ENCODE results near the gene TPCN1.

The TPCN1 gene

DNA sequence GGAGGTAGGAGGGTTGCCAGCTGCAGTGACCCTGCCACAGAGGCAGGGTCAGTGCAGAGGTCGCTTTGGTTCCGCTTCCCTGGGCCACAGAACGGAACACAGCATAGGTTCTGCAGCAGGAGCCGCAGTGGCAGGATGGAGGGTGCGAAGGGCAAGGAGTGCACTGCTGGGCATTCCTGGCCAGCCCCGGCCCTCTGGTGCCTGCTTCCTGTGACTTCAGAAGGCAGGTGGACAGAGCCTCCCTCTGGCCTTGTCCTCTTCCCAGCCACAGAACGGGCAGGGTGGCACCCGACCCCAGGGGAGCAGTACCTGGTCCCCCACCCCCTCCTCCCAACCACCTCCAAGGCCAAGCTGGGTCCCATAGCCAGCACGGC is 75.9 kb downstream of the TPCN1 start:
- Histone ChIP-seq H3K27me3 (ENCODE audit: insufficient read depth, low read length) (no peaks in the 10 kb centered on the region), H3K9me3 (ENCODE audit: low read length) (peaks cover 2% of the 10 kb centered on the region), H3K4me1 (ENCODE audit: insufficient read depth, low read length) (peaks cover 3% of the 10 kb centered on the region), H3K36me3 (ENCODE audit: insufficient read depth, low read length) (peaks cover 4% of the 10 kb centered on the region), H3K4me3 (ENCODE audit: low read length) (no peak overlapping the region), H2AFZ (ENCODE audit: low read depth, low read length) (no peak overlapping the region)

DNA sequence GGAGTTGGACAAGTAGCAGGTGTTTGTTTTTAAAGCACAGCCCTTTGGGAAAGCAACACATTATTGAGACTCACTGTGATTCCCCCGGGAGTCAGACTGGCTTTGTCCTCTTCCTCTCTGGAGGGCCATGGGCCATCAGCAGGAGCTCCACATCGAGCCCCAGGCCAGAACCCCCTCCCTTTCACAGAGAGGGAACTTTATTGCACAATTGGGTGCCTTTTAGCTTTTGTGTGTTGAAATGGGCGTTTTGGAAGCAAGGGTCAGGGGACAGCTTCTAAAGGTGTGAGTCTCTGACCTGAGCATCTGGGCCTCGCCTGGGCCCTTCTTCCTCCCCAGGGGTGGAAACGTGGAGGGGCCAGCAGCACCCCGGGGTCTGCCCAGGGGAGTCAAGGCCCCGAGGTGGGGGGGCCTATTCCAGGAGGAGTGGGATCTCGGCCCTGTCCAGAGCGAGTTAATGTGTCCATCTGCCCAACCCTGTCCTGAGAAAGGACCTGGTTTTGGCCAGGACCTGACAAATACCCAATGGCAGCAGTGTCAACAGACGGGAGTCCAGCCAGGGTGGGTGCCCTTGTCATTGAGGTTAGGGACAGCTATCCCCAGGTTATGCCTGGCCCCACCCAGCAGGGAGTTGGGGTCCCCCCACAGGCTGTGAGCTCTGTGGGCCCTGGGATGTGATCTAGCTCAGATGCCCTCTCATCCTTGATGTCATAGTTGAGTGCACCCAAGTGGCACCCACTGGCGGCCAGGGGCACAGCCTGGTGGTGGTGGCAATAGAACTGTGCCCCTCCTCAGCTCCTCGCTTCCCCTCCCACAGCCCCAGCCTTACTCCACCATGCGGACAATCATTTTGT is 76.6 kb downstream of the TPCN1 start:
- Histone ChIP-seq H3K4me3 (ENCODE audit: low read length) (no peak overlapping the region), H2AFZ (ENCODE audit: low read depth, low read length) (no peak overlapping the region), H3K9me3 (ENCODE audit: low read length) (peaks cover 2% of the 10 kb centered on the region), H3K27me3 (ENCODE audit: insufficient read depth, low read length) (no peaks in the 10 kb centered on the region), H3K36me3 (ENCODE audit: insufficient read depth, low read length) (peaks cover 4% of the 10 kb centered on the region), H3K4me1 (ENCODE audit: insufficient read depth, low read length) (peaks cover 6% of the 10 kb centered on the region)

DNA sequence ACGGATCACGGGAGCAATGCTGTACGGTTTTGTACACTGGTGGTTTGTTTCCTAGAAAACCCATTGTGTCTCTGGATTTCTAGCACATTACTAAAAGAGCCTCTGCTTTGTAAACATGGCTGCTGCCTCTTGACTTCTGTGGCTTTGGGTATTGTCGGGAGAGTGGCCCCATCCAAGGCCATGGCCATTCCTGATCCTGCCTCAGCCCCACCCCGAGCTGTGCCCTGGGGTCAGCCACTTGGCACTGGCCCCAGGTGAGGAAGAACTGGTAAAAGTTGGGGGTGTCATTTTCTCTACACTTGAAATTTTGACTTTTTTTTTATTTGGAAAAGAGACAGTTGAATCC is 77.2 kb downstream of the TPCN1 start:
- Histone ChIP-seq H2AFZ (ENCODE audit: low read depth, low read length) (no peak overlapping the region), H3K4me1 (ENCODE audit: insufficient read depth, low read length) (peaks cover 6% of the 10 kb centered on the region), H3K9me3 (ENCODE audit: low read length) (peaks cover 2% of the 10 kb centered on the region), H3K4me3 (ENCODE audit: low read length) (no peak overlapping the region), H3K36me3 (ENCODE audit: insufficient read depth, low read length) (peaks cover 4% of the 10 kb centered on the region), H3K27me3 (ENCODE audit: insufficient read depth, low read length) (no peaks in the 10 kb centered on the region)

DNA sequence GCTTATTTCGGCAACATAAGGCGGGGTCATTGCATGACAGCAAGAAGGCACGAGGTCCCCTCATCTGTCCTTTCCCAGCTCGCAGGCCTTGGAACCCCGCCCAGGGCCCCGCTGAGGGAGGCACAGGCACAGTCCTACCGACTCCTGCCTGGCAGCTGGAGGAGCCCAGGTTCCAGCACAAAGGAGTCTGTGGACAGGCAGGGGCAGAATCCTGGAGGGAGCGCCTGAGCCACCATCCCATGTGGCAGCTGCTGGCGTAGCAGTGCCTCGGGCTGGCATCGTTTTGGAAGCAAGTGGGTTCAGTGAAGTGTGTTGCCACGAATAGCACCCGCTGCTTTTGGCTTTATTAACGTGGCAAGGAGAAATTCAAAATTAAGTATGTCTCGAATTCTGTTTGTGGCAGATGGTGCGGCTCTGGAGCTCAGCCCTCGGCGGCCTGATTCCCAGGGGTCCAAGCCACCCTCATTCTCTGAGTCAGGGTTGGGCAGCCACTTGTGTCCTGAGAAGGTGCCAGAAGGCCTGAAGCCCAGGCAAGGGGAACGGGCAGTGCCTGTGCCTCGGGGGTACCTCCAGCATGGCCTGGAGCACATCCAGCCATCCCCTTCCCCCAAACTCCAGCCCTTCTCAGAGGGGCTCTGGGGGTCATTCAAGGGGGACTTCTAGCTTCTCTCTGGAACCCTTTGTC is 77.7 kb downstream of the TPCN1 start:
- Histone ChIP-seq H3K9me3 (ENCODE audit: low read length) (peaks cover 2% of the 10 kb centered on the region), H3K4me3 (ENCODE audit: low read length) (no peak overlapping the region), H3K36me3 (ENCODE audit: insufficient read depth, low read length) (peaks cover 4% of the 10 kb centered on the region), H3K4me1 (ENCODE audit: insufficient read depth, low read length) (peaks cover 6% of the 10 kb centered on the region), H2AFZ (ENCODE audit: low read depth, low read length) (no peak overlapping the region), H3K27me3 (ENCODE audit: insufficient read depth, low read length) (no peaks in the 10 kb centered on the region)

DNA sequence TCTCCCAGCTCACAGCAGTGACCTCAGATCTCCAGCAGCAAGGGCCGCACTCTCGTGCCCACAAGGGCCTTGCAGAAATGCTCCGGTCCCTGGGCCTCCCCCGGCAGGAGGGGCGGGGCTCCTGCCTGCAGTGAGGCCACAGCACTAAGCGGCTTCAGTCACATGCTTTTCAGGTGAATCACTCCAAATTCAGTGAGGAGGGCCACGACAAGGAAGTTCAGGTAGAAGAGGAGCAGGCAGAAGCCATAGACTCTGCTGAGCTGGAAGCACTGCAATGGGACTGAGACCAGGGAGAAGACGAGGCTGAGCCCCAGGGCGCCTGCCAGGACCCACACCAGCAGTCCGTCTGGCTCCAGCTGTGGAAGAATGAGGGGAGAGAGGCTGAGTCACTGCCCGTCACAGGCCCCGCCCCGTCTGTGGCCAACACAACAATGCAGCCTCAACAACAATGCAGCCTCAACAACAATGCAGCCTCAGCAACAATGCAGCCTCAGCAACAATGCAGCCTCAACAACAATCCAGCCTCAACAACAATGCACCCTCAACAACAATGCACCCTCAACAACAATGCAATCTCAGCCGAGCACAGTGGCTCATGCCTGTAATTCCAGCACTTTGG is 78.5 kb downstream of the TPCN1 start:
- peaks cover 2% of the 10 kb centered on the region for H3K9me3 ChIP-seq (ENCODE audit: low read length)
- H3K36me3 ChIP-seq (ENCODE audit: insufficient read depth, low read length) = peaks cover 4% of the 10 kb centered on the region
- H3K4me3 ChIP-seq (ENCODE audit: low read length) = no peak overlapping the region
- peaks cover 6% of the 10 kb centered on the region for H3K4me1 ChIP-seq (ENCODE audit: insufficient read depth, low read length)
- no peaks in the 10 kb centered on the region for H3K27me3 ChIP-seq (ENCODE audit: insufficient read depth, low read length)
- H2AFZ ChIP-seq (ENCODE audit: low read depth, low read length) = no peak overlapping the region

DNA sequence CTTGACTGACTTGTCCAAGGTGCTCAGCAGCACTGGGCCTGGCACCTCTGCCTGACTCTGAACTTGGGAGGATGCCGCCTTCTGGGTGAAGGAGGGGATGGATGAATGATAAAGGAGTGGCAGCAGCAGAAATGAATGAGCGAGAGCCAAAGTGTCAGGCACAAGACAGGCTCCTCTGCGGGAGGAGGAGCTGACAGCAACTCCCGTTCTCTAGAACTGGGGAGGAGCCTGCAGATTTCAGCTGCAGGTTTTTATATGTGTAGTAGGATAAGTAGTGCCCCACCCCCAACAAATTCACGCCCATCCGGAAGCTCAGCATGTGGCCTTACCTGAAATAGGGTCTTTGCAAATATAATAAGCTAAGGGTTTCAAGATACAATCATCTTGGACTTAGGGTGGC is 80.5 kb downstream of the TPCN1 start:
- Histone ChIP-seq H3K27me3 (ENCODE audit: insufficient read depth, low read length) (no peaks in the 10 kb centered on the region), H3K4me3 (ENCODE audit: low read length) (no peak overlapping the region), H3K36me3 (ENCODE audit: insufficient read depth, low read length) (peaks cover 4% of the 10 kb centered on the region), H3K4me1 (ENCODE audit: insufficient read depth, low read length) (peaks cover 6% of the 10 kb centered on the region), H3K9me3 (ENCODE audit: low read length) (peaks cover 2% of the 10 kb centered on the region), H2AFZ (ENCODE audit: low read depth, low read length) (no peak overlapping the region)

DNA sequence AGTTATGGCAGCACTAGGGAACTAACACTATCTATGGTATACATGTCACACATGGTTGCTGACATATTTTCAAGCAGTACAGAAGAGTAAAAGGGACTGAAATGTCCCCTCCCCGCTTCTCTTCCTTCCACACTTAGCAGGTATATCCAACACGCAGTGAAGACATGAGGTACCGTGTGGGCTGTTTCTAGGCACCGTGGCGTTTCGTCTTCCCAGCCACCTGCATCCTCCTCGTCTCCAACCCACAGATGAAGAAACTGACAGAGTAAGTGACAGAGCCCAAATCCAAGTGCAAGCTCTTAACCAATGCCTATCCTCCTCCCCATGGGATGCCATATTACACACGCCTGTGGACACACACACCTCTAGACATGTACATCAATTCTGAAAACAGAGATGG is 81.2 kb downstream of the TPCN1 start:
- Histone ChIP-seq H3K36me3 (ENCODE audit: insufficient read depth, low read length) (peaks cover 6% of the 10 kb centered on the region), H3K27me3 (ENCODE audit: insufficient read depth, low read length) (no peaks in the 10 kb centered on the region), H3K4me3 (ENCODE audit: low read length) (no peak overlapping the region), H2AFZ (ENCODE audit: low read depth, low read length) (no peak overlapping the region), H3K9me3 (ENCODE audit: low read length) (peaks cover 2% of the 10 kb centered on the region), H3K4me1 (ENCODE audit: insufficient read depth, low read length) (peaks cover 6% of the 10 kb centered on the region)

DNA sequence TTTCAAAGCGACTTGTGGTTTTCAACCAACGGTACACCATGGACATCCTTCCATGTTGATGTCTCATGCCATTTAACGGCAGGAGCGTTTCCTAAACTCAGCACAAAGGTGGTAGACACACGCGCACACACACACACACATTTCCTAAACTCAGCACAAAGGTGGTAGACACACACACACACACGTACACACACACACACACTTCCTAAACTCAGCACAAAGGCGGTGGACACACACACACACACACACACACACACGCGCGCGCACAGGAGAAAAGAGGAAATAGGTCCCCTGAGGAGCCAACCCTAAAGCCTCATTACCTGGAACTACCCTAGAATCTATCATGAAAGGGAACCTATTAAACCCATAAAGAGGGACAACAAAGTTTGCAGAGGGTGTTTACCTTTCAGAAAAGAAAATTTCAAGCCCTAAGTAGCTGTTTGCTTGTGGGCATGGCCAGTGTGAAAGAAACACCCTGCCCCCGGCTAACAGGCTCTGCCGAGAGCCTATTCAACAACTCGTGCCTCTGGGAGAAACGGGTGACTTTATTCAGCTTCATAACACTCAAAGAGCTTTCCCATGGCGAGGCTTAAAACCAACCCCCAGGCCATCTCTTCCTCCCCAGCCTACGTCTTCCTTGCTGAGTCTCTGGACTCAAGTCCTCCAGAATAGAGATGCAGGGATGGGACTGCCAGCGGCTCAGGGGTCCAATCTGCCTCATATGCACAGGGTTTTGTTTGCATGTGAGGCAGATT is 81.8 kb downstream of the TPCN1 start:
- Histone ChIP-seq H3K4me1 (ENCODE audit: insufficient read depth, low read length) (peaks cover 6% of the 10 kb centered on the region), H3K9me3 (ENCODE audit: low read length) (peaks cover 2% of the 10 kb centered on the region), H2AFZ (ENCODE audit: low read depth, low read length) (no peak overlapping the region), H3K4me3 (ENCODE audit: low read length) (no peak overlapping the region), H3K27me3 (ENCODE audit: insufficient read depth, low read length) (no peaks in the 10 kb centered on the region), H3K36me3 (ENCODE audit: insufficient read depth, low read length) (peaks cover 6% of the 10 kb centered on the region)

DNA sequence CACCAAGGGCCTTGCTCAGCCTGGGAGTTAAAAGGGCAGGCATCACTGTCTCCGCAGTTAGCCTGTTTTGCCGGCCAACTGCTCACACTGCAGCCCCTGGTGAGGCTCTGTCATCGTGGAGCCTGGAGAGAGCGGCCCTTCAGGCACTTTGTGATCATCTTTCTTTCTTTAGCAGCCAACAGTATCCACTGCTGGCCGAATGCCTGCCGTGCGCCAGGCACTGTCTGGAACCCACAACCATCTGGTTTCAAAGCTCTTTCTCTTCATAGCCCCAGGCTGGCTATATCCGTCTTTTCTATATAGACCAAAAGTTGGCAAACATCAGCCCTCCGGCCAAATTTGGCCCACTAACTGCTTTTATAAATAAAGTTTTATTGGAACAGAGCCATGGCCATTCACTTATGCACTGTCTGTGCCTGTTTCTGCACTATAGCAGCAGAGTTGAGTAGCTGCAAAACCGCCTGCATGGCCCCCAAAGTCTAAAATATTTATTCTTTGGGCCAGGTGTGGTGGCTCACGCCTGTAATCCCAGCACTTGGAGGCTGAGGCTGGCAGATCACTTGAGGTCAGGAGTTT is 84.1 kb downstream of the TPCN1 start:
- Histone ChIP-seq H3K36me3 (ENCODE audit: insufficient read depth, low read length) (peaks cover 6% of the 10 kb centered on the region), H3K4me1 (ENCODE audit: insufficient read depth, low read length) (peaks cover 3% of the 10 kb centered on the region), H3K27me3 (ENCODE audit: insufficient read depth, low read length) (no peaks in the 10 kb centered on the region), H2AFZ (ENCODE audit: low read depth, low read length) (no peak overlapping the region), H3K9me3 (ENCODE audit: low read length) (peaks cover 2% of the 10 kb centered on the region), H3K4me3 (ENCODE audit: low read length) (no peak overlapping the region)

DNA sequence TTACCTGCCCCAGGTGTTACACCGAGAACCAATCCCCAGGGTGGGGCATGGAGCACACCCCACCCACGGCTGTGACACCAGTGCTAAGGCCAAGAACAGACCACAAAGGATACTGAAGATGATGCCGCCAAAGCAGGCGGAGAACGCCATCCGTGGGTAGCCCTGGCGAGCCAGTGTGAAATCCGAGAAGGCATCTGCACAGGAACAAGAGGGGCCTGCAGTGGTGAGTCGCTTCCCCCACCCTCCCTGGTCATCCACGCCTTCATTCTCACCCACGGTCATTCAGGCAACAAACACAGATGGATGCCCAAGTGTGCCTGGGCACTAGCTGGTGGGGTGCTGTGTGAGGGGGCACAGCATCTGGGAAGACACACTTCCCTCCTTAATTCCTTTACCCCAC is 85.1 kb downstream of the TPCN1 start:
- H3K36me3 ChIP-seq (ENCODE audit: insufficient read depth, low read length) = peaks cover 6% of the 10 kb centered on the region
- H3K4me1 ChIP-seq (ENCODE audit: insufficient read depth, low read length) = peaks cover 3% of the 10 kb centered on the region
- H3K4me3 ChIP-seq (ENCODE audit: low read length) = no peak overlapping the region
- peaks cover 4% of the 10 kb centered on the region for H3K9me3 ChIP-seq (ENCODE audit: low read length)
- H2AFZ ChIP-seq (ENCODE audit: low read depth, low read length) = no peak overlapping the region
- H3K27me3 ChIP-seq (ENCODE audit: insufficient read depth, low read length) = no peaks in the 10 kb centered on the region

DNA sequence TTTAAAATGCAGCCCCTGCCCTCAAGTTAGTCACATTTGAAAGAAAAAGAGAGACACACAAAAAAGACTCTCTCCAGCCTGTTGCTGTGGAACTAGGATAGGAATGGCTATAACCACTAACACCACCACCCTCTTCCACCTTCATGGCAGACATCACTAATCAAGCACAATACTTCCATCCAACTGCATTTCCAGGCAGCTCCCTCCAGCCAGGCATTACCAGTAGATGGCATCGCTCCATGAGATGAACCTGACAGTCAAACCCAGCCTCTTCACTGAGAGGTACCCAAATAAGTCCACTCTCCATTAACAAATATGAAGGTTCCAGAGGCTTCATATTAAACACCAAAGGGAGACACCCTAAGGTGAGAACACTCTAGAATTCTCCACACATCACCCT is 89.2 kb downstream of the TPCN1 start:
- H3K9me3 ChIP-seq (ENCODE audit: low read length) = peaks cover 2% of the 10 kb centered on the region
- no peak overlapping the region for H3K4me3 ChIP-seq (ENCODE audit: low read length)
- H3K36me3 ChIP-seq (ENCODE audit: insufficient read depth, low read length) = peaks cover 5% of the 10 kb centered on the region
- no peaks in the 10 kb centered on the region for H3K4me1 ChIP-seq (ENCODE audit: insufficient read depth, low read length)
- no peaks in the 10 kb centered on the region for H3K27me3 ChIP-seq (ENCODE audit: insufficient read depth, low read length)
- no peak overlapping the region for H2AFZ ChIP-seq (ENCODE audit: low read depth, low read length)

DNA sequence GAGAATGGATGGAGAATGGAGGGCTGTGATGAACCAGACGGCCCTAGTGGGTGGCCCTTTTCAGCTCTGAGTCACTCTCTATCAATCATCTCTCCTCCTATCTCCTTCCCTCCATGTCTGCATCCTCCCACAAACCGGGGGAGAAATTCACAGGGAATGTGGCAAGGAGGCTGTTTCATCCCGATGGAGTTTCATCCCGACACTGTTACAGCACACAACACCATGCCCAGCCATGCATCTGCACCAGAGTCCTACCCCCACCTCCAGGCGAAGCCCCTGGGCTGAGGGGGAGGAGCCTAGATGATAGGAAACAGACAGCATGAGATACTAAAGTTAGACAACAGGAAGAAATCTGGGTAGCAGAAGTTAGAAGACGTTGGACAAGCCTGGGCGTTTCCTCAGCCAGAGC is 92.9 kb downstream of the TPCN1 start:
- Histone ChIP-seq H3K27me3 (ENCODE audit: insufficient read depth, low read length) (no peaks in the 10 kb centered on the region), H3K4me1 (ENCODE audit: insufficient read depth, low read length) (no peaks in the 10 kb centered on the region), H3K4me3 (ENCODE audit: low read length) (no peak overlapping the region), H3K36me3 (ENCODE audit: insufficient read depth, low read length) (peaks cover 7% of the 10 kb centered on the region), H3K9me3 (ENCODE audit: low read length) (peaks cover 2% of the 10 kb centered on the region), H2AFZ (ENCODE audit: low read depth, low read length) (no peak overlapping the region)
